ENCODE data around the gene CNTNAP5. TPM values are rescaled to one million over a fixed set of nuclear protein-coding genes. Genes with fewer than 3 reads are reported as not detected.

The CNTNAP5 gene
- total RNA-seq, 2 experiments from 2014 or later: not detected

DNA sequence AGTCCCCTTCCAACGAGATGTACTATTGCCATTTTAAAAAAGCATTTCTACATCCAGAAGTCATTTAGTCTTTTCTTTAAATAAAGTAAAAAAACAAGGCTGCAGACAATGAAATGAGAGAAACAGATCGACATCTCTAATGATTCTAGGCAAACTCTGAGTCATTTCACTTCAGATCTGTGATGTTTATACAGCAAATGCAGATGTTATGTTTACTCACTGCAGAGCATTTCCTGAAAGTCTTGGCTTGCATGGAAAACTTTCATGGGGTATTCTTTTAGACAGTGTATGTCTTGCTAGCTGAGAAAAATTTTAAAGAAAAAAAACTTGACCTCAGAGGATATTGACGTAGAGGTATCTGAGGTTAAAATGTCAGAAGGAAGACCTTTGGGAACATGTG lies 797.4 kb downstream of the CNTNAP5 start:
- H3K27me3 Mint-ChIP-seq: no peaks in the 10 kb centered on the region

DNA sequence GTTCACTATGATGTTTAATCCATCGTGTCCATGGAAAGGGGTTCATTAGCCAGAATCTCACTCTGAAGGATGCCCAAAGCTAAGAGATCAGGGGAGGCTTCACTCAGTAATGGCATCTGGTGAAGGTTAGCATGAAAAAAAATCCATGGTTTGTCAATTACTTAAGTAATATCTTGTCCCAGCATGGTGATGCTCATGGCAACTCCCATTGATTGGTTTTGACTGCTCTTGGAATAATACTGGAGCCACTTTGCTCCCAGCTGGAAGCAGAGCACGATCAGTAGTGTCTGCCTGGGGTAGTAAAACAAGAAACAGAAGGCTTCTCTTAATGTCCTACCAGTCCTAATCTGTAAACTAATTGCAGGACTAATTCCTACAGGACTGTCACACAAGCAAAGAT lies 799.4 kb downstream of the CNTNAP5 start:
- H3K27ac ChIP-seq (ENCODE audit: low read depth in 1 of 2, low read length in 2 of 2): no peak overlapping the region
- no peaks in the 10 kb centered on the region for H3K36me3 ChIP-seq (ENCODE audit: insufficient read depth, low read length)
- Mint-ChIP-seq H3K4me3 (no peak overlapping the region), H3K36me3 (ENCODE audit: low read depth) (no peaks in the 10 kb centered on the region), H3K4me1 (ENCODE audit: low read depth) (no peaks in the 10 kb centered on the region), H3K27ac (no peak overlapping the region), H3K9me3 (peaks cover 18% of the 10 kb centered on the region), H3K27me3 (no peaks in the 10 kb centered on the region)
- intact Hi-C loops (cut with DNase I, micrococcal nuclease): no loop called here
- H3K27me3 ChIP-seq (ENCODE audit: control insufficient read depth in 1 of 2, insufficient read depth in 2 of 2, low read length in 2 of 2): no peaks in the 10 kb centered on the region
- CTCF ChIA-PET: no interaction called here
- no peaks in the 10 kb centered on the region for H3K4me1 ChIP-seq (ENCODE audit: insufficient read depth, low read length)
- POLR2A ChIA-PET: no interaction called here
- no peak overlapping the region for H3K4me3 ChIP-seq (ENCODE audit: low read length)
- peaks cover 0 to 5% of the 10 kb centered on the region in 2 experiments for H3K9me3 ChIP-seq (ENCODE audit: control insufficient read depth in 1 of 2, insufficient read depth in 1 of 2, low read length in 2 of 2)
- no peak for ATAC-seq (ENCODE audit: poor library complexity)
- TF ChIP-seq, protein P1, sequence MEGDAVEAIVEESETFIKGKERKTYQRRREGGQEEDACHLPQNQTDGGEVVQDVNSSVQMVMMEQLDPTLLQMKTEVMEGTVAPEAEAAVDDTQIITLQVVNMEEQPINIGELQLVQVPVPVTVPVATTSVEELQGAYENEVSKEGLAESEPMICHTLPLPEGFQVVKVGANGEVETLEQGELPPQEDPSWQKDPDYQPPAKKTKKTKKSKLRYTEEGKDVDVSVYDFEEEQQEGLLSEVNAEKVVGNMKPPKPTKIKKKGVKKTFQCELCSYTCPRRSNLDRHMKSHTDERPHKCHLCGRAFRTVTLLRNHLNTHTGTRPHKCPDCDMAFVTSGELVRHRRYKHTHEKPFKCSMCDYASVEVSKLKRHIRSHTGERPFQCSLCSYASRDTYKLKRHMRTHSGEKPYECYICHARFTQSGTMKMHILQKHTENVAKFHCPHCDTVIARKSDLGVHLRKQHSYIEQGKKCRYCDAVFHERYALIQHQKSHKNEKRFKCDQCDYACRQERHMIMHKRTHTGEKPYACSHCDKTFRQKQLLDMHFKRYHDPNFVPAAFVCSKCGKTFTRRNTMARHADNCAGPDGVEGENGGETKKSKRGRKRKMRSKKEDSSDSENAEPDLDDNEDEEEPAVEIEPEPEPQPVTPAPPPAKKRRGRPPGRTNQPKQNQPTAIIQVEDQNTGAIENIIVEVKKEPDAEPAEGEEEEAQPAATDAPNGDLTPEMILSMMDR (IDR thresholded peaks at IDR 0.05): no peak
- no peak for DNase-seq

More for the DNA sequence above, 797.4 kb downstream of the CNTNAP5 start:
- H3K36me3 Mint-ChIP-seq (ENCODE audit: low read depth): no peaks in the 10 kb centered on the region
- intact Hi-C loops (cut with DNase I, micrococcal nuclease): no loop called here
- no peak overlapping the region for H3K27ac ChIP-seq (ENCODE audit: low read depth in 1 of 2, low read length in 2 of 2)
- TF ChIP-seq, protein P1 (IDR thresholded peaks at IDR 0.05): no peak
- H3K4me1 Mint-ChIP-seq (ENCODE audit: low read depth): no peaks in the 10 kb centered on the region
- peaks cover 18% of the 10 kb centered on the region for H3K9me3 Mint-ChIP-seq
- no peak for DNase-seq
- H3K4me3 Mint-ChIP-seq: no peak overlapping the region
- no peaks in the 10 kb centered on the region for H3K36me3 ChIP-seq (ENCODE audit: insufficient read depth, low read length)
- ChIA-PET POLR2A (no interaction called here), CTCF (no interaction called here)
- H3K9me3 ChIP-seq (ENCODE audit: control insufficient read depth in 1 of 2, insufficient read depth in 1 of 2, low read length in 2 of 2): no peaks in the 10 kb centered on the region
- no peak for ATAC-seq (ENCODE audit: poor library complexity)
- H3K27me3 ChIP-seq (ENCODE audit: control insufficient read depth in 1 of 2, insufficient read depth in 2 of 2, low read length in 2 of 2): no peaks in the 10 kb centered on the region
- H3K4me1 ChIP-seq (ENCODE audit: insufficient read depth, low read length): no peaks in the 10 kb centered on the region
- no peak overlapping the region for H3K27ac Mint-ChIP-seq
- no peak overlapping the region for H3K4me3 ChIP-seq (ENCODE audit: low read length)

DNA sequence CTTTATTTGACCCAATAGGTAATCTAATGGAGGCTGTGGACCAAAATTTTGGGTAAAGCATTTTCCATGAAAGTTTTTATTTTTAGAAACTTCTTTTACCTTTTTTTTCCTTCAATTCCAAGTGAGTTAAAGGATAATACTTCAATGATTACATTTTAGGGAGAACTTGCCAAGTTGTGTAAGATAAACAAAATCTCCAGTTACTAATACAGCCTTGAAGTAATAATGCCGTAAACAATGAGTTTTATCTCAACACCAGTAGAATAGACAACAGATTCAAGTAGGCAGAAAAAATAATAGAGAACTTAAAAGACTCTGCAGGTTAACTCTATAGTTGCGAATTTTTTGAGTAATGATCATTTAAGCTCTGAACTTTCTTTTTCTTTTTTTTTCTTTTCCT lies 807.4 kb downstream of the CNTNAP5 start:
- Mint-ChIP-seq H3K27me3 (no peaks in the 10 kb centered on the region), H3K27ac (no peak overlapping the region), H3K36me3 (ENCODE audit: low read depth) (no peaks in the 10 kb centered on the region), H3K9me3 (peaks cover 14% of the 10 kb centered on the region), H3K4me3 (no peak overlapping the region), H3K4me1 (ENCODE audit: low read depth) (no peaks in the 10 kb centered on the region)
- no peak overlapping the region for H3K27ac ChIP-seq (ENCODE audit: low read depth in 1 of 2, low read length in 2 of 2)
- peaks cover 0 to 5% of the 10 kb centered on the region in 2 experiments for H3K9me3 ChIP-seq (ENCODE audit: control insufficient read depth in 1 of 2, insufficient read depth in 1 of 2, low read length in 2 of 2)
- no peaks in the 10 kb centered on the region for H3K4me1 ChIP-seq (ENCODE audit: insufficient read depth, low read length)
- intact Hi-C loops (cut with DNase I, micrococcal nuclease): no loop called here
- DNase-seq (no peak), ATAC-seq (ENCODE audit: poor library complexity) (no peak)
- no peaks in the 10 kb centered on the region for H3K36me3 ChIP-seq (ENCODE audit: insufficient read depth, low read length)
- ChIA-PET POLR2A (no interaction called here), CTCF (no interaction called here)
- H3K4me3 ChIP-seq (ENCODE audit: low read length): no peak overlapping the region
- H3K27me3 ChIP-seq (ENCODE audit: control insufficient read depth in 1 of 2, insufficient read depth in 2 of 2, low read length in 2 of 2): no peaks in the 10 kb centered on the region
- TF ChIP-seq, protein P1 (IDR thresholded peaks at IDR 0.05): no peak
